ENCODE results near the gene TMEM8B. TPM values are rescaled to one million over a fixed set of nuclear protein-coding genes. Genes with fewer than 3 reads are reported as not detected.

The TMEM8B gene
- total RNA-seq, 1 experiment from 2014 or later = 2.4 TPM

DNA sequence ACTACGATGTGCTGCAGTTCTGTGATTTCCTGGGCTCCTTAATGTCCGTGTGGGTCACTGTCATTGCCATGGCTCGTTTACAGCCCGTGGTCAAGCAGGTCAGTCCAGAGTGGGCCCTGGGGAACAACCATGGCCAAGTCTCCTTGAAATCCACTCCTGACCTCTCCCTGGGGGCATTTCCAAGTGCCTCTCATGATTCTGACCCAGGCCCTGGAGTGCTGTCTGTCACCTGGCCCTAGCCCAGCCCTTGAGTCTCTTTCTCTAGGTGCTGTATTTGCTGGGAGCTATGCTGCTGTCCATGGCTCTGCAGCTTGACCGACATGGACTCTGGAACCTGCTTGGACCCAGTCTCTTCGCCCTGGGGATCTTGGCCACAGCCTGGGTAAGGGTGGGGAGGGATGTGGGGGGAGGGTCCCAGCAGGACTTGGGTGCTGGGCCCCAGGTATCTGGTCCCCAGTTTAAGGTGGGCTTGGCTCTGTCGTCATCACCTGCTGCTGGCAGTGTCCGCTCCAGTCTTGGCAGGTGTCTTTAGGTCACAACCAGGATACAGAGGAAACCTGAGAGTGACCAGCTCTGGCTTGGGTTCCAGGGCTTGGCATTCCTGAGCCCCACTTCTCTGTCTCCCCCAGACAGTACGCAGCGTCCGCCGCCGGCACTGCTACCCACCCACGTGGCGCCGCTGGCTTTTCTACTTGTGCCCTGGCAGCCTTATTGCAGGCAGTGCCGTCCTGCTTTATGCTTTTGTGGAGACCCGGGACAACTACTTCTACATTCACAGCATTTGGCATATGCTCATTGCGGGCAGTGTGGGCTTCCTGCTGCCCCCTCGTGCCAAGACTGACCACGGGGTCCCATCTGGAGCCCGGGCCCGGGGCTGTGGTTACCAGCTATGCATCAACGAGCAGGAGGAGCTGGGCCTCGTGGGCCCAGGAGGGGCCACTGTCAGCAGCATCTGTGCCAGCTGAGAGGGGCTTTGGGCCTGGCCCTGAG is 24.1 kb downstream of the TMEM8B start:
- no peaks in the 10 kb centered on the region for H3K9me2 ChIP-seq (replicated peaks; ENCODE audit: low read length)
- H3K4me1 ChIP-seq (ENCODE audit: insufficient read depth, low read length) = 0 out of 2 replicates have a peak, but pooled peaks cover under 1% of the 10 kb centered on the region
- no peak overlapping the region for H3K27ac ChIP-seq (ENCODE audit: low read length)
- no peak overlapping the region for H3K4me3 ChIP-seq (ENCODE audit: low read length)
- no TSS peak for BruUV-seq (replicated peaks)
- ATAC-seq (no peak), DNase-seq (no peak)
- H3K36me3 ChIP-seq (ENCODE audit: low read depth, low read length) = no peaks in the 10 kb centered on the region
- H4K20me1 ChIP-seq (ENCODE audit: low read length) = no peaks in the 10 kb centered on the region
- H3K4me2 ChIP-seq (ENCODE audit: low read length) = no peak overlapping the region
- no peaks in the 10 kb centered on the region for H3F3A ChIP-seq (ENCODE audit: low read length, unreplicated experiment)
- TF ChIP-seq EZH2 (IDR thresholded peaks at IDR 0.05; ENCODE audit: low read length, unreplicated experiment) (no peak), EZH2phosphoT487 (IDR thresholded peaks at IDR 0.05; ENCODE audit: borderline replicate concordance, low read length) (no peak)
- TF ChIP-seq, protein P1, sequence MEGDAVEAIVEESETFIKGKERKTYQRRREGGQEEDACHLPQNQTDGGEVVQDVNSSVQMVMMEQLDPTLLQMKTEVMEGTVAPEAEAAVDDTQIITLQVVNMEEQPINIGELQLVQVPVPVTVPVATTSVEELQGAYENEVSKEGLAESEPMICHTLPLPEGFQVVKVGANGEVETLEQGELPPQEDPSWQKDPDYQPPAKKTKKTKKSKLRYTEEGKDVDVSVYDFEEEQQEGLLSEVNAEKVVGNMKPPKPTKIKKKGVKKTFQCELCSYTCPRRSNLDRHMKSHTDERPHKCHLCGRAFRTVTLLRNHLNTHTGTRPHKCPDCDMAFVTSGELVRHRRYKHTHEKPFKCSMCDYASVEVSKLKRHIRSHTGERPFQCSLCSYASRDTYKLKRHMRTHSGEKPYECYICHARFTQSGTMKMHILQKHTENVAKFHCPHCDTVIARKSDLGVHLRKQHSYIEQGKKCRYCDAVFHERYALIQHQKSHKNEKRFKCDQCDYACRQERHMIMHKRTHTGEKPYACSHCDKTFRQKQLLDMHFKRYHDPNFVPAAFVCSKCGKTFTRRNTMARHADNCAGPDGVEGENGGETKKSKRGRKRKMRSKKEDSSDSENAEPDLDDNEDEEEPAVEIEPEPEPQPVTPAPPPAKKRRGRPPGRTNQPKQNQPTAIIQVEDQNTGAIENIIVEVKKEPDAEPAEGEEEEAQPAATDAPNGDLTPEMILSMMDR (conservative IDR thresholded peaks at IDR 0.05; ENCODE audit: low read depth, low read length) = no peak
- ChIA-PET CTCF (interaction anchor here (0.5 kb wide), 1 partner anchor 1697 kb away, joined by 6 read pairs; no protein-coding TSS in a partner anchor), POLR2A (ENCODE audit: unreplicated experiment) (no interaction called here)
- intact Hi-C loops (cut with micrococcal nuclease) = no loop called here
- no peak overlapping the region for H3K9ac ChIP-seq (ENCODE audit: low read length)
- H2AFZ ChIP-seq (ENCODE audit: low read length) = no peak overlapping the region
- no peaks in the 10 kb centered on the region for H3K9me3 ChIP-seq (ENCODE audit: low read length)
- no peaks in the 10 kb centered on the region for H3K79me2 ChIP-seq (ENCODE audit: low read length)
- H3K27me3 ChIP-seq (ENCODE audit: low read length) = no peaks in the 10 kb centered on the region

DNA sequence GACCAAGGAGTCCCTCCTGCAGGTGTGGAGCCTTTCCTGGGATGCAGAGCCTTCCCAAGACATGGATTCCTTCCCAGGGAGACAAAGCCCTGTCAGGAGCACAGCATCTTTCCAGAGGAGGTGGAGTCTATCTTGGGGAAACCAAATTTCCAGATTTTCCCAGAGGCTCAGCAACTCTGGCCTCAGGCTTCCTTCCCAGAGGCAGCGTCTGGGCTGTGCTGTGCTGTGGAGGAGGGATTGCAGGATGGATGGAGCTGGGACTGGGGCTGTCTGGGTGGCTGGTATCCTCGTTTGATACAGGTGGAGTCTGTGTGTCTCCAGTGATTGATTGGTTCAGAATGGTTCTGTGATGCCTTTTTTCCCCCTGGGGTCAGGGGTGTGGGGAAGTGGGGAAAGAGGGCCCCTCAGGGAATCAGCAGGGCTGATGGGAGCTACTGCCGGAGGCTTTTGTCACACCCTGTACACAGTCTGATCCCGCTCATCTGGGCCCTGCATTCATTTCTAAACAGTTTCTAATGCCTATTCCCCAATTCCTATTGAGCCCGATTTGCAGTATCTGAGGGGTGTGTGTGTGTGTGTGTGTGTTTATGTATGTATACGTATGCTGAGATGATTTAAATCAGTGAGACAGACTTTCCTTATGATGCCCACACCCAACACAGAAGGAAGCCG is 25.2 kb downstream of the TMEM8B start:
- Histone ChIP-seq H3K36me3 (ENCODE audit: low read depth, low read length) (no peaks in the 10 kb centered on the region), H3K4me1 (ENCODE audit: insufficient read depth, low read length) (no peaks in the 10 kb centered on the region), H3K9me3 (ENCODE audit: low read length) (no peaks in the 10 kb centered on the region), H4K20me1 (ENCODE audit: low read length) (no peaks in the 10 kb centered on the region), H3K4me3 (ENCODE audit: low read length) (no peak overlapping the region), H3K9me2 (replicated peaks; ENCODE audit: low read length) (no peaks in the 10 kb centered on the region), H2AFZ (ENCODE audit: low read length) (no peak overlapping the region), H3K9ac (ENCODE audit: low read length) (no peak overlapping the region), H3K79me2 (ENCODE audit: low read length) (no peaks in the 10 kb centered on the region), H3K27ac (ENCODE audit: low read length) (no peak overlapping the region), H3K27me3 (ENCODE audit: low read length) (no peaks in the 10 kb centered on the region), H3F3A (ENCODE audit: low read length, unreplicated experiment) (no peaks in the 10 kb centered on the region), H3K4me2 (ENCODE audit: low read length) (no peak overlapping the region)
- intact Hi-C loops (cut with micrococcal nuclease) = no loop called here
- CTCF ChIA-PET = no interaction called here
- TF ChIP-seq EZH2phosphoT487 (IDR thresholded peaks at IDR 0.05; ENCODE audit: borderline replicate concordance, low read length) (no peak), EZH2 (IDR thresholded peaks at IDR 0.05; ENCODE audit: low read length, unreplicated experiment) (no peak)
- TF ChIP-seq, protein P1 (conservative IDR thresholded peaks at IDR 0.05; ENCODE audit: low read depth, low read length) = no peak
- no peak for DNase-seq
- no peak for ATAC-seq
- BruUV-seq (replicated peaks) = no TSS peak
- POLR2A ChIA-PET (ENCODE audit: unreplicated experiment) = no interaction called here

Data from PC-3 (cell line).